Germinal center (tissue), 1 donor: Measurements from ENCODE around the gene EIPR1.
A peak's percentile ranks its signal among the peaks of the same experiment; 100 is the strongest.

Experiments
- DNase-seq: peaks from one replicate; pipeline ENCODE4 v3.0.0; 2012; ENCODE audit warnings: mixed read lengths, low spot score

EIPR1 gene

GRCh38 chr2:3246928-3247714 lies 130.5 kb downstream of the EIPR1 start:
- no peak for DNase-seq

- no peak for DNase-seq
These were observed 131.2 kb downstream of the EIPR1 start for GRCh38 chr2:3246406-3246805.

- DNase-seq, result no peak
These were observed 133.1 kb downstream of the EIPR1 start for GRCh38 chr2:3244486-3244885.

DNA sequence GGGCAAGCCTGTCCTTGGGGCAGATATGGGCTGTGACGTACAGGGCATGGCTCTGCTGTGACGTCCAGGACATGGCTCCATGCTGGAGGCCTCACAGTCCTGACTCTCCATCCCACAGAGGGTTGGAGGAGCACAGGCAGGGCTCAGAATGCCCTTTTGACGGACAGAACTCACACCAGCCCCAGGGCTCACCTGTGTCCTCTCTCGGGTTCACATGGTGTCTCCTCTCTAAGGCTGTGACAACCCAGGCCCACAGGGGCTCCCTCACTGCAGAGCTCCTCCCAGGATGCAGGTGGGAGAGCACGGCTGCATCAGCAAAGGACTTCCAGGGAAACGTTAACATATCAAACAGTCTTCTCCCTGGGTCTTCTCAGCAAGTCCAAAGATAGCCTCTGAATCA lies 133.8 kb downstream of the EIPR1 start:
- DNase-seq, result no peak

DNA sequence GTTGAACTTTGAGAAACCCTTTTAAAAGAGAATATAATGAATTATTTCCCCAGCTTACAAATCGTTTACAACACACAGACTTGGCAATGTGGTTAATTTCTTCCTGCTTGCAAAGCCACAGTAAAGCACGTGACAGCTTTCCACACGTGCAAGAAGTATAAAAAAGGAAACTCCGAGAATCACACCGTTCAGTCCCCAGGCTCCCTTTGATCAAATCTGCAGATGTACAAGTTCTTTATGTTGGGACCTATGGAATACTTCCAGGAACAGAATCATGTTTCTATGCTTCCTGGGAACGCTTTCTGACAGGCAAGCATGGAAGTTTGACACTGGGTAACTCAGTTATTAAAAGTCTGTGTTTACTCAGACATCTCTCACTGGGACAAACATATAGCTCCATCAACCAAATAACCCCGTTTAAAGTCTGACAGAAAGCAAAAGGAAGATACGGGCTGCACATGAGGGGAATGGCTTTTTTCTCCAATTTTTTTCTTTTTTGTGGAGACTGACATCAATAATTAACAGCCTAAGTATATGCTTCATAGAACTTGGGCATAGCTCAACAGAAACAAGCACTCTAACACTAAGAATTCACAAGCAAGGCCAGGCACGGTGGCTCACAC lies 134.8 kb downstream of the EIPR1 start:
- peak; percentile 37 for DNase-seq

- no peak for DNase-seq
These were observed 135.5 kb downstream of the EIPR1 start for GRCh38 chr2:3241971-3242746.

GRCh38 chr2:3238951-3239841 lies 138.4 kb downstream of the EIPR1 start:
- no peak for DNase-seq

DNA sequence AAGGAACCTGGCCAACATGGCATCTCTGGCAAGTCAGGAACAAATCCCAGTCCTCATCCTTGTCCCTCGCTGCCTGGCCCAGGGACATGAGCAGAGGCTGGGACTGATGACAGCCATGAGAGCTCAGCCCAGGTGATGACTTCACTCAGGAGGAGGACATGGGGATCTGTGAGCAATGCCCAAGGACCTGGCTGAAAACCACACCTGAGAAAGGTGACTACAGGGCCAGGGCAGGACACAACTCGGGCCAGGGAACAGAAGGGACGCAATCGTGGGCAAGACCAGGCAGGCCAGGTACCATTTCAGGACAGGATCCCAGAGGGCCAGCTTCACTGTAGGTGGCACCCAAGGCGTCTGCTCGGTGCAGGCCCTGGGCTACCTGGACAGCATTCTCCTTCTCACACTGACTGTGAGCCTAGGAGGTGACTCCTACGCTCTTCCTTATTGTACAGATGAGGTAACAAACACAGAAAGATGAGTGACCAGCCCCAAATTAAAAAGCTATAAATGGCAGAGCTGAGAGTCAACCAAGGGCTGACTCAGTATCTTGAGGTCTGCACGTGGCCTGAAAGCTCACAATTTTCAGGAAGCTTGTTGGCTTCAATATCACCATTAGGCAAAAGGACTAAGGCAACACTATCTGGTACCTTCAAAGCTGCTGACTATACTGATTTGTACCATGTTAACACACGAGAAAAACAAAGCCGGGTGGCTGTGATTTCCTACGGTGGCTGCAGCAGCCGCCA lies 141.1 kb downstream of the EIPR1 start:
- DNase-seq, result no peak

DNA sequence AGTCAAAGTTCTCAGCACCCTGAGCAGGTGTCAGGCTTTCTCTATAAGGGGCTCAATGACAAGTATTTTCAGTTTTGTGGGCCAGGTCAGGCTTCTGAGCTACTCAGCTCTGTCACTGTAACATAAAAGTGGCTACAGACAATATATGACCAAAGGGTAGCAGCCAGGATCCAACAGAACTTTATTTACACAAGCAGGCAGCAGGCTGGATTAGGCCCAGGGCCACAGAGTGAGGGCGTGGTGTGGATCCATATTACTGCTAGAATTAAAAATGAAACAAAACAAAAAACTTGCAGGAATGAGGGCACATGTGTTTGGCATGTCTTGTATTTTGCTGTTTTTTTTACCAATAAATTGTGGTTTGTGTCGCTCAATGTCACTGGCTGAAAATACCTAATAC lies 143.7 kb downstream of the EIPR1 start:
- no peak for DNase-seq

DNA sequence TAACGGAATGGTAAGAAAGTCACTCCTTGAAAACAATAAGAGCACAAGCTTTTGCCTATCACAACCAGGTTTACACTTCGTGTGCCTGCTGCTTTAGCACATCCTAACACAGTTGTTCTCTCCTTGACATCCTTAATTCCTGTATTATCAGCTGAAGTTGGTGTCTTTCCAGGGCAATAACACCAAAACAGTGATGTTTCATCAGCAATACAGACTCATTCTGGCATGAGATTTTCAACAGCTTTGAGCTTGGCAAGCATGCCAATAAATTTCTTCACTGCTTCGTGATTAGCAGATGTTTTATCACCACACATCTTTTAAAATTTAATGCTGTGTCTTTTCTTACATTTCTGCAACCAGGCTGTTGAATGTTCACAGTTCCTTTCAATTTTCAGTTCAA lies 148.4 kb downstream of the EIPR1 start:
- DNase-seq, result no peak

GRCh38 chr2:3224681-3225080 lies 152.9 kb downstream of the EIPR1 start:
- no peak for DNase-seq

DNA sequence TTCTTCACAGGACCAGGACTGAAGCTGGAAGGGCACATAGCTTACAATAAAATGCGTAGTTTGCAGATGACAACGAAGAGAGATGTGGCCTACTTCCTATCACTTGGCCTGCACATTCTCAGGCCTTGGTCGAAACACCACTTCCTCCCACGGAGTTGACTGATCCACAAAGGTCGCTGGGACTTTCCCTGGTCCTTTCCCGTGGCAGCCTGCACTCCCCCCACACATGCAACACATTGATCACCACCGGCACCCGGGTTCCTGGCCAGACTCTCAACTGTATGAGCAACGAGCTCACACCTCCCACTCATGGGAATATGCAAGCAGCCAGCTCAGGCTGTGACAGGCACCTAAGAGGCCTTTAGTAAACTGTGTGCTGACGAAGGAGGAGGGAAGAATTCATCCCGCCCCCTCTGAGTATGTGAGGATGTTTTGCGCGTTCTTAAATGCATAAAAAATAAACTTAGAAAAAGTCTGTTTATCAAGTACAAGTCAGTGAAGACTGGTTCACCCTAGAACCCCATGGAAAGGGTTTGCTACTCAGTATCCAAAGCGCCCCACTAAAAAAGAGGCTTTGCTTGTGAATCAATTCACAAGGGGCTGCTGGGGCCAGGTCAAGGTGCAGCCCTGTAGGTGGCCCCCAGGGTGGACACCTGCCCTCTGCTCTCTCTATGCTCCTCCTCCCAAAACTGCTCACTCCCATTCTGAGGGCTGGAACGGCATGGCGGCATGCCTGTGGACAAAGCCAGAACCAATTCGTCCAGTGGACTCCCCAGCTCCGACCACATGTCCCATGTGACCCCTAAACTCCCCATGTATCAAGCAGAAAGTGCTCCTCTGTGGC lies 154.3 kb downstream of the EIPR1 start:
- DNase-seq, result peak; percentile 26

GRCh38 chr2:3222636-3223035 lies 155.0 kb downstream of the EIPR1 start:
- DNase-seq, result no peak

DNA sequence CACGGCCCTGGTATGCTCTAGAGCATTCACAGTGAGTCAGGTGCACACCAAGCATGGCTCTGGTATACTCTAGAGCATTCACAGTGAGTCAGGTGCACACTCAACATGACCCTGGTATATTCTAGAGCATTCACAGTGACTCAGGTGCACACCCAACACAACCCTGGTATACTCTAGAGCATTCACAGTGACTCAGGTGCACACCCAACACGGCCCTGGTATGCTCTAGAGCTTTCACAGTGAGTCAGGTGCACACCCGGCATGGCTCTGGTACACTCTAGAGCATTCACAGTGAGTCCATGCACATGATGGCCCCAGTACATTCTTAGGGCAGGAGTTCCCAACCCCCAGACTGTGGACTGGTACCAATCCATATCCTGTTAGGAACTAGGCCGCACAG lies 158.1 kb downstream of the EIPR1 start:
- no peak for DNase-seq

GRCh38 chr2:3217646-3218045 lies 160.0 kb downstream of the EIPR1 start:
- no peak for DNase-seq

GRCh38 chr2:3216841-3217495 lies 160.7 kb downstream of the EIPR1 start:
- DNase-seq, result no peak

GRCh38 chr2:3214806-3215404 lies 162.7 kb downstream of the EIPR1 start:
- DNase-seq, result no peak

DNA sequence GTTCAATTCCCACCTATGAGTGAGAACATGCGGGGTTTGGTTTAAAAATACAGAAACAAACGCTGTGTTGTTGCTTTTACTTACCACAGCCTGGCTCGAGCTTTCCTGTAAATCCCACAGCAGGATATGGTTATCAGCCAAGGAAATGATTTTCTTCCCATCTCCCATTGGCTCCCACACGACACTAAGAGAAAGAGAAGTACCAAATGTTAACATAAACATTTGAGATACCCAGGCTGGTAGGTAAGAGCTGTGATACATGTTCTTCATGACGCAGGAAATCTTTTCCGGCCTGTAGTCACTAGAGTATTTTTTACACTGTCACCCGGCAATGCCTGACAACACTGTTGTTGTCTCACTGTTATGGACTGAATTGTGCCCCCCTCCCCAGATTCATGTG lies 163.6 kb downstream of the EIPR1 start:
- no peak for DNase-seq

DNA sequence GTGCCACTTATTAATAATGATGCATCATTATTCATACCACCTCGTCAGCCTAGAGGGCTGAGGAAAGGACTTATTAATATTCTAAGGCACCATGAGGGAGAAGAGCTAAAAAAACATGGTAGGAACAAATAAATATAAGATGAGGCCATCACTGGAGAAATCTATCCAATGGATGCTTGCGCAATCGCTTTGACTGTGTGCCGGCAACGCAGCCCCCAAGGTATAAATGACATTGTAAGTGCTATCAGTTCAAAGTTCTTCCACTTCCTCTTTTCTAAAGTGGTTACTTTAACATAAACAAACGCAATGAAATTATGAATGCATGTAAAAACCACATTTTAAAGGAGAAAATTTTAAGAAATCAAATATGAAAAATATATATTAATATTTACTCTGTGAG lies 164.6 kb downstream of the EIPR1 start:
- DNase-seq, result no peak

DNA sequence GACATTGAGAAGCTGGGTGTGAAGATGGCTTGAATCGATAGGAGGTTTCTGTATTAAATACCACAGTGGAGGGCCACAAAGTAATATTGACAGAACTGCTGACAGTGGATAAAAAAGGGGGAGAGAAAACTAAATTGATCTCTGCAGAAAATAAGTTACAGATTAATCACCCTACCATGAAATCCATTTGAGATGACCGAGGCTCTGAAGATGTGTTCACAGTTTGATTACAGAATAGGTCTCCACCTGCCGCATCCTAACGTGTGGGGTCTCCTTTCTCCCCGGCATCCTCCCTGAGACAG lies 165.6 kb downstream of the EIPR1 start:
- no peak for DNase-seq
